NOMO-1 treated with DMSO at 0.1 percent for 48 hours (cell line): ENCODE results near the gene GPX8.

Experiments used
- DNase-seq: peaks from one replicate; lab custom pipeline; 2025; ENCODE audit not compliant: unreplicated experiment; lab: John Stamatoyannopoulos, UW

GPX8 gene

GRCh38 chr5:55159763-55160492 is at the start of gene GPX8:
Gene GPX8 (plus strand): TSS chr5:55160171. CDS start chr5:55160193, 22 bp downstream.
- peak; percentile 59 for DNase-seq

GRCh38 chr5:55110217-55110616 is 49.8 kb upstream of the GPX8 start:
- DNase-seq: no peak

DNA sequence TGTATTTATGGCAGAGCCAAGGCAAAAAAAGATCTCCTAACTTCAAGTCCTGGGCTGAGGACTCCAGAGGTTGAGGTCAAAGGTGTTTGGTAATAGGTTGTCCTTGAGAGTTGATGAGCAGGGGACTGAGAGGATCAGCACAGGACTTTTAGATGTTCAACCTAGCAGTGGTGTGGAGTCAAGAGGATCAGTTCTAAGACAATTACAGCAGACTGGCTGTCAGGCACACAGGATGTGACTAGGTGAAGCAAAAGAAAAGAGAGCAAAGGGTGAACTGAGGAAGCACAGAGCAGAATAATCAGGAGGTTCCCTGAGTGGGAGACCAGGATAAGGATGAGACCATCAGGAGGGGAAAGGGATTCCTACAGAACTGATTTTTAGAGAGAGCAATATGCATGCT is 46.6 kb upstream of the GPX8 start:
- no peak for DNase-seq

GRCh38 chr5:55114061-55114460 is 45.9 kb upstream of the GPX8 start:
- no peak for DNase-seq

- no peak for DNase-seq
Measured at GRCh38 chr5:55123365-55123764, 36.6 kb upstream of the GPX8 start.

- DNase-seq: no peak
Measured at GRCh38 chr5:55134053-55134722, 25.8 kb upstream of the GPX8 start.

DNA sequence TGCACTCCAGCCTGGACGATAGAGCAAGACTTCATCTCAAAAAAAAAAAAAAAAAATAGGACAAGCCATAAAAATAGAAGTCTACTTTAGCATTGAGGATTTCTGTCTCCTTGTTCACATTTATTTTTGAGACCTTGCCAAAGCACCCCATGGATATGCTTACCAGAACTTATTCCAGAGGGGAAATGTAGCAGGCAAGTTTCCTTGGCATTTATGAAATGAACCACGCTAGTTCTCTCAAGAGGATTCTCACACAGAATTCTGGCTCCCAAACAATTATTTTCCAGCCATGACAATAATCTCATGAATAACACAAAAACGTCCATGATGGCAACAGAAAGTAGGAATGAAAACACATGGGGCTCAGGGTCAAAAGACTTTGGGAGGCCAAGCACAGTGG is 23.4 kb upstream of the GPX8 start:
- no peak for DNase-seq

DNA sequence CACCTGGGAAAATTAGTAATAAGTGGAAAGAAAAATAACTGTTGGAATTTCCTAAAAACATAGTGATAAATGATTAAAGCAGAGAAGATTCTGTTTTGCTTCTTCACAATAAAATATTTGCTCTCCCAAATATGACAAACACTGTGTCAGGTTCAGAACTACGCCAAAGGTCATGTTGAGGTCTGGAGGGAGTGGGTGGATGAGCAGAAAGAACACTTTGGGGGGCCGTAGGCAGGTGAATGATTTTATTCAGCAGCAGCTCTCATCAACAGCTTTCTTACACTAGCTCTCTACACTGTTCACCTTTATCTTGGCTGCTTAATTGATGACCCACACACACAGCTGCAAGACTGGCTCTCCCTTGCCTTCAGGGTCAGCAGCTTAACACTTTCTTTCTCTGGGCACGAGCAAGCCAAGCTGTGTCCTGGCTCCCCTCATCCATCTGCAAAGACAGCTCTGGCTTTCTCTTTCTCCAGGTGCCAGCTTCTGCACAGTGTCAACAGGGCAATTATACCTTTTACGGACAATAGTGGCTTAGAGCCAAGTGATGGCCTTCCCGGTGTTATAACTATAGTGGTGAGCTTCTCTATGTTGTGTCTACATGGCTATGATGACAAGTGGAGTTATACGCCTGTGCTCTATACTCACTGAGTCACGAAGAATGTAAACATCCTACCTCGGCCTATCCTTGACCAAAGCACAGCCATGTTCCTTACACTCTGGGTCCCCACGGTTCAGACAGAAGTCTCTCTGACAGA is 18.9 kb upstream of the GPX8 start:
- no peak for DNase-seq

DNA sequence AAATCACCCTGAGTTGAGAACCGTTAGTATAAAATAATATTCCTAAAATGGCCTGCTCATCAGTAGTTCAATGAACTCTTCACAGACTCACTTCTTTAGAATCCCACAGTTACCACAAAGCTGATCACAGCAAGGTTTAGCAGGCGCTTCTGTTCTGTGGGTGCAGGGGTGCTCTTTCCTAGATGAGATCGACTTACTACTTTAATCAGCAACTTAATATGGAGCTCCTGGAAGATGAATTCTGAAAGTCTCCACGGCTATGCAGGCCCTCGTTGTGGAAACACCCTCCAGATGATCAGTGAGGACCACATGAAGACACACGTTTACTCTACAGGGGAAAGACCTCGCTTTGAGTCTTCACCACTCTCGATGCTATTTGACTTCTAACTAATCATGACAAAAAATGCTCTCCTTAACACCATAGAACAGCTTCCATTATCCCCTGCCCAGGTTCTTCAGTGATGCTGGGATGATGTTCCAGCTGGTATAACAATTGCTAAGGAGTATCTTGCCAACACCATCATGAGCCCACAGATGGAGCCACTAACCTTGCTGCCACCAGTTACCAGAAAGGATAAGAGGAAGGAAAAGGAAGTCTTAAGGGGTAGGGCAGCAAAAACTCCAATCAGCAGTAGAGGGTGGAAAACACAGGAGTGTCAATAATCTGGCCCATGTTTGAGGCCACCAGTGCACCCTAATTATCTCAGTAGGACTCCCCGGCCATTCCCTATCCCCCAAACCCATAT is 17.9 kb upstream of the GPX8 start:
- DNase-seq: no peak

GRCh38 chr5:55143624-55144023 is 16.3 kb upstream of the GPX8 start:
- no peak for DNase-seq

DNA sequence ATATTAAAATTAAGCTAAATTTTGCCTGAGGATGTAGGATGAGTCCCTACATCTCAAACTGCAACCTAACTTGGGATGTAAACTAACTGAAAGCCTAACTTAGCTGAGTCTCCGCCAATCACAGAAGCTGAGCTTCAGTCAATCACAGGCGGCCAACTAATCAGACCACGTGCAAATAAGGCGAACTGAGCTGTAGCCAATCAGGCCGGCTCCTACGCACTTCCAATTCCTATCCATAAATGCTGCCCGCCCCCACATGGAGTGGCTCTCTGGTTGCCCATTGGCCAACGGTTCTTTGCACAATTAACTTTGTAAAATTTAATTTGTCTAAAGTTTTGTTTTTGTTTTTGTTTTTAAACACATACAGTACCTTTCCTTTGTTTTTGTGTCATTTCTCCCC is 13.9 kb upstream of the GPX8 start:
- no peak for DNase-seq

- peak; percentile 84 for DNase-seq
Measured at GRCh38 chr5:55146543-55147151, 13.3 kb upstream of the GPX8 start.

- no peak for DNase-seq
Measured at GRCh38 chr5:55149308-55149795, 10.6 kb upstream of the GPX8 start.

- DNase-seq: no peak
Measured at GRCh38 chr5:55151923-55152842, 7.8 kb upstream of the GPX8 start.

DNA sequence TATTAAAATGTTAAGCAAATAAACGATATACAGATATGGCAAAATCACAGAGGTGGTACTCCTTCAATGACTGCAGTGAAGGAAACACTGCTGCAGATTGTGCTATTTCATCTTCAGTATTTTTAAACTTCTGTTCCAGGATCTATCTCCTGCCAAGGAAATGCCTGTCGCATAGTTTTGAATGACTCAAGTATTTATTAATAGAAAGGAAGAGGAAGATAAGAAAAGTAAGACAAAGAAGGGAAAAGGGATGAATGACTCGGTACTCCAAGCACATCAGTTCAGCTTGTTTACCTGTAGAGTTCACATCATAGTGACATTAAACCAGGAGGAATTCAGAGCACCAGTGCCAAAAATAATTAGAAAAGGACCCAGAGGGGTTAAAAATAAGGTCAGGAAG is 5.1 kb upstream of the GPX8 start:
- DNase-seq: no peak

GRCh38 chr5:55160493-55161209 is 680 bp downstream of the GPX8 start:
- no peak for DNase-seq

- no peak for DNase-seq
Measured at GRCh38 chr5:55162666-55163065, 2.7 kb downstream of the GPX8 start.

DNA sequence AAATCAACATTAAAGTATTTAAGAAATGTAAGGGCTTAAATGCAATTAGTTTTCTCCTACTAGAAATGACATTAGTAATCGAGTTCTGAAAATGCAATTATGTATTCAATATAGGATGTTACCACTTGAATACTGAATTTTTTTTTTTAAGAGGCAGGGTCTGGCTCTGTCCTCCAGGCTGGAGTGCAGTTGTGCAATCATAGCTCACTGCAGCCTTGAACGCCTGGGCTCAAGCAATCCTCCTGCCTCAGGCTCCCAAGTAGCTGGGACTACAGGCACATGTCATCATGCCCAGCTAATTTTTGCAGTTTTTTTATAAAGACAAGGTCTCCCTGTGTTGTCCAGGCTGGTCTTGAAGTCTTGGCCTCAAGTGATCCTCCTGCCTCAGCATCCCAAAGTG is 11.5 kb downstream of the GPX8 start:
- no peak for DNase-seq
